ENCODE data around the gene LPA.

- TF ChIP-seq, protein P1, sequence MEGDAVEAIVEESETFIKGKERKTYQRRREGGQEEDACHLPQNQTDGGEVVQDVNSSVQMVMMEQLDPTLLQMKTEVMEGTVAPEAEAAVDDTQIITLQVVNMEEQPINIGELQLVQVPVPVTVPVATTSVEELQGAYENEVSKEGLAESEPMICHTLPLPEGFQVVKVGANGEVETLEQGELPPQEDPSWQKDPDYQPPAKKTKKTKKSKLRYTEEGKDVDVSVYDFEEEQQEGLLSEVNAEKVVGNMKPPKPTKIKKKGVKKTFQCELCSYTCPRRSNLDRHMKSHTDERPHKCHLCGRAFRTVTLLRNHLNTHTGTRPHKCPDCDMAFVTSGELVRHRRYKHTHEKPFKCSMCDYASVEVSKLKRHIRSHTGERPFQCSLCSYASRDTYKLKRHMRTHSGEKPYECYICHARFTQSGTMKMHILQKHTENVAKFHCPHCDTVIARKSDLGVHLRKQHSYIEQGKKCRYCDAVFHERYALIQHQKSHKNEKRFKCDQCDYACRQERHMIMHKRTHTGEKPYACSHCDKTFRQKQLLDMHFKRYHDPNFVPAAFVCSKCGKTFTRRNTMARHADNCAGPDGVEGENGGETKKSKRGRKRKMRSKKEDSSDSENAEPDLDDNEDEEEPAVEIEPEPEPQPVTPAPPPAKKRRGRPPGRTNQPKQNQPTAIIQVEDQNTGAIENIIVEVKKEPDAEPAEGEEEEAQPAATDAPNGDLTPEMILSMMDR (IDR thresholded peaks at IDR 0.05), result no peak
- no peak for TF ChIP-seq POLR2A (IDR thresholded peaks at IDR 0.05)
These were observed 4.5 kb upstream of the LPA start for GRCh38 chr6:160668589-160668988.

Measured in testis (tissue), 2 donors.